Neural progenitor cell (in vitro differentiated cells): ENCODE data around the gene LAP3. TPM values are rescaled to one million over a fixed set of nuclear protein-coding genes. Genes with fewer than 3 reads are reported as not detected.

Experiments used
- DNase-seq: peaks from one replicate; pipeline ENCODE4 v3.0.0-alpha.2; 2016; ENCODE audit warnings: low spot score
- H2AFZ ChIP-seq: fragments of 200-600 bp; sonication (generic); replicated peaks from 2 replicates; pipeline ENCODE4 v1.6.1; 2016; ENCODE audit warnings: antibody characterized with exemption
- H3F3A ChIP-seq: fragments of 200-600 bp; sonication (generic); 2 replicates; pipeline ENCODE4 v1.6.1; 2016; ENCODE audit warnings: antibody characterized with exemption, low read depth
- H3K27ac ChIP-seq: fragments of 200-600 bp; sonication (generic); 2 replicates; pipeline ENCODE4 v1.5.1; 2016; ENCODE audit warnings: mild to moderate bottlenecking
- H3K27me3 ChIP-seq: fragments of 200-600 bp; sonication (generic); 2 replicates; pipeline ENCODE4 v1.6.1; 2016; ENCODE audit warnings: mild to moderate bottlenecking, moderate library complexity
- H3K36me3 ChIP-seq: fragments of 200-600 bp; sonication (generic); 2 replicates; pipeline ENCODE4 v1.5.1; 2016
- H3K4me1 ChIP-seq: fragments of 200-600 bp; sonication (generic); 2 replicates; pipeline ENCODE4 v1.6.1; 2016; ENCODE audit warnings: mixed run types
- H3K4me2 ChIP-seq: fragments of 200-600 bp; sonication (generic); 2 replicates; pipeline ENCODE4 v1.6.1; 2016
- H3K4me3 ChIP-seq: fragments of 200-600 bp; sonication (generic); 2 replicates; pipeline ENCODE4 v1.5.1; 2016
- H3K79me2 ChIP-seq: fragments of 200-600 bp; sonication (generic); 2 replicates; pipeline ENCODE4 v1.6.1; 2016; ENCODE audit warnings: low read depth
- H3K9ac ChIP-seq: fragments of 200-600 bp; sonication (generic); 2 replicates; pipeline ENCODE4 v1.6.1; 2016
- H3K9me3 ChIP-seq: fragments of 200-600 bp; sonication (generic); 2 replicates; pipeline ENCODE4 v1.5.1; 2016; ENCODE audit warnings: low read depth
- H4K20me1 ChIP-seq: fragments of 200-600 bp; sonication (generic); 2 replicates; pipeline ENCODE4 v1.6.1; 2016; ENCODE audit warnings: low read depth
- H3K27ac Mint-ChIP-seq: 3 replicates; pipeline ENCODE4 v1.8.0; 2021; ENCODE audit warnings: mixed read lengths
- H3K27me3 Mint-ChIP-seq: 2 replicates; pipeline ENCODE4 v1.8.0; 2022; ENCODE audit warnings: low read depth, mild to moderate bottlenecking, inconsistent platforms, moderate library complexity, mixed read lengths; ENCODE audit not compliant: insufficient read depth
- H3K36me3 Mint-ChIP-seq: 3 replicates; pipeline ENCODE4 v1.8.0; 2021; ENCODE audit warnings: mixed read lengths
- H3K4me1 Mint-ChIP-seq: 3 replicates; pipeline ENCODE4 v1.8.0; 2021; ENCODE audit warnings: mixed read lengths
- H3K4me3 Mint-ChIP-seq: 3 replicates; pipeline ENCODE4 v1.8.0; 2021; ENCODE audit warnings: mild to moderate bottlenecking, moderate library complexity, mixed read lengths
- H3K9me3 Mint-ChIP-seq: 3 replicates; pipeline ENCODE4 v1.8.0; 2020; ENCODE audit warnings: mixed read lengths
- EZH2 ChIP-seq: fragments of 200-600 bp; sonication (generic); IDR thresholded peaks from 2 replicates; pipeline ENCODE4 v1.6.1; 2017; ENCODE audit warnings: antibody characterized with exemption, mild to moderate bottlenecking, moderate library complexity
- EZH2phosphoT487 ChIP-seq: fragments of 200-600 bp; sonication (generic); IDR thresholded peaks from 2 replicates; pipeline ENCODE4 v1.6.1; 2017; ENCODE audit warnings: antibody characterized with exemption
- total RNA-seq: library from RNA; depleted of rRNA; stranded (reverse); fragments of >200 nt; gene quantifications from 2 replicates; pipeline ENCODE4 v1.2.3, GENCODE V29; 2015; ENCODE audit warnings: low replicate concordance
- TF ChIP-seq, protein P1 (sequence below): fragments of 200-600 bp; sonication (generic); IDR thresholded peaks from 2 replicates; pipeline ENCODE4 v1.5.1; 2017; ENCODE audit warnings: antibody characterized with exemption, mild to moderate bottlenecking

Gene LAP3
- total RNA-seq: 48.3 and 58.3 TPM in 2 replicates

DNA sequence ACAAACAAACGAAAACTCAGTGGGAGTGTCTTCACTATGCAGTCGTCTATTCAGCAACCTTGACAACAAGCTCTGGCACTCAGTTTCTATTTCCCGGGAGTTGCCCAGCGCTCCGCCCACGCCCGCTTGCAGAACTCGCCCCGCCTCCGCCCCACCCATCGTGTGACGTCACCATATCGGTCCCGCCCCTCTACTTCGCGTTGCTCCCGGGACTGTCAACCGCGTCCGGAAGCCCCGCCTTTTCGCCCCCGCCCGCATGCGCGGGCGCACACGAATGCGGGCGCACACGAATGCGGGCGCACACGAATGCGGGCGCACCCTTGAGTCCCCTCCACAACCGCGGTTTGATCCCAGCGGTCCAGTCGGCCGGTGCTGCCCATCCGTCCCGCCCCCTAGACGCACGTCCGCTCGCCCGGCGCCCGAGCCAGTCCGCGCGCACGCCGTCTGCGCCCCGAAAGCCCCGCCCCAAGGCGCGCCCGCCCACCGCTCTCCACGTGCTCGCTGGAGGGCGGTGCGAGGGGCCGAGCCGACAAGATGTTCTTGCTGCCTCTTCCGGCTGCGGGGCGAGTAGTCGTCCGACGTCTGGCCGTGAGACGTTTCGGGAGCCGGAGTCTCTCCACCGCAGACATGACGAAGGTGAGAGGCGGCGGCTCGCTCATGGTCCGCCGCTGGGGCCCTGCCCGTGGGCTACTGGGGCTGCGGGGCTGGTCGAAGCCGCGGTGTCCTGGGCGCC, at the start of gene LAP3:
Gene LAP3, plus strand, starts transcription at position 267 of the 733 bp plus-strand sequence. Its CDS starts 268 bp downstream, at position 535.
- no peak within 1 kb of the TSS for H3K27ac ChIP-seq
- H3K79me2 ChIP-seq: peaks cover 19% of the 10 kb centered on the region
- H2AFZ ChIP-seq: peak within 1 kb of the TSS; percentile 87
- peaks cover 3% of the 10 kb centered on the region for H4K20me1 ChIP-seq
- H3K27me3 ChIP-seq: no peaks in the 10 kb centered on the region
- H3K9ac ChIP-seq: peak within 1 kb of the TSS; percentile 47
- H3K9me3 ChIP-seq: no peaks in the 10 kb centered on the region
- H3K4me3 ChIP-seq: peak within 1 kb of the TSS; percentile 59
- H3K4me3 Mint-ChIP-seq: peak within 1 kb of the TSS; percentile 90
- H3K36me3 Mint-ChIP-seq: peaks cover 2% of the 10 kb centered on the region
- peak within 1 kb of the TSS; percentile 69 for H3K27ac Mint-ChIP-seq
- peak; percentile 98 for DNase-seq
- peaks cover 14% of the 10 kb centered on the region for H3K4me1 Mint-ChIP-seq
- H3K36me3 ChIP-seq: no peaks in the 10 kb centered on the region
- TF ChIP-seq, protein P1, sequence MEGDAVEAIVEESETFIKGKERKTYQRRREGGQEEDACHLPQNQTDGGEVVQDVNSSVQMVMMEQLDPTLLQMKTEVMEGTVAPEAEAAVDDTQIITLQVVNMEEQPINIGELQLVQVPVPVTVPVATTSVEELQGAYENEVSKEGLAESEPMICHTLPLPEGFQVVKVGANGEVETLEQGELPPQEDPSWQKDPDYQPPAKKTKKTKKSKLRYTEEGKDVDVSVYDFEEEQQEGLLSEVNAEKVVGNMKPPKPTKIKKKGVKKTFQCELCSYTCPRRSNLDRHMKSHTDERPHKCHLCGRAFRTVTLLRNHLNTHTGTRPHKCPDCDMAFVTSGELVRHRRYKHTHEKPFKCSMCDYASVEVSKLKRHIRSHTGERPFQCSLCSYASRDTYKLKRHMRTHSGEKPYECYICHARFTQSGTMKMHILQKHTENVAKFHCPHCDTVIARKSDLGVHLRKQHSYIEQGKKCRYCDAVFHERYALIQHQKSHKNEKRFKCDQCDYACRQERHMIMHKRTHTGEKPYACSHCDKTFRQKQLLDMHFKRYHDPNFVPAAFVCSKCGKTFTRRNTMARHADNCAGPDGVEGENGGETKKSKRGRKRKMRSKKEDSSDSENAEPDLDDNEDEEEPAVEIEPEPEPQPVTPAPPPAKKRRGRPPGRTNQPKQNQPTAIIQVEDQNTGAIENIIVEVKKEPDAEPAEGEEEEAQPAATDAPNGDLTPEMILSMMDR: no peak
- TF ChIP-seq EZH2phosphoT487 (no peak), EZH2 (no peak)
- no peaks in the 10 kb centered on the region for H3K9me3 Mint-ChIP-seq
- no peaks in the 10 kb centered on the region for H3K4me1 ChIP-seq
- H3K27me3 Mint-ChIP-seq: peaks cover 5% of the 10 kb centered on the region
- H3K4me2 ChIP-seq: peak within 1 kb of the TSS; percentile 86
- H3F3A ChIP-seq: peaks cover 3% of the 10 kb centered on the region

DNA sequence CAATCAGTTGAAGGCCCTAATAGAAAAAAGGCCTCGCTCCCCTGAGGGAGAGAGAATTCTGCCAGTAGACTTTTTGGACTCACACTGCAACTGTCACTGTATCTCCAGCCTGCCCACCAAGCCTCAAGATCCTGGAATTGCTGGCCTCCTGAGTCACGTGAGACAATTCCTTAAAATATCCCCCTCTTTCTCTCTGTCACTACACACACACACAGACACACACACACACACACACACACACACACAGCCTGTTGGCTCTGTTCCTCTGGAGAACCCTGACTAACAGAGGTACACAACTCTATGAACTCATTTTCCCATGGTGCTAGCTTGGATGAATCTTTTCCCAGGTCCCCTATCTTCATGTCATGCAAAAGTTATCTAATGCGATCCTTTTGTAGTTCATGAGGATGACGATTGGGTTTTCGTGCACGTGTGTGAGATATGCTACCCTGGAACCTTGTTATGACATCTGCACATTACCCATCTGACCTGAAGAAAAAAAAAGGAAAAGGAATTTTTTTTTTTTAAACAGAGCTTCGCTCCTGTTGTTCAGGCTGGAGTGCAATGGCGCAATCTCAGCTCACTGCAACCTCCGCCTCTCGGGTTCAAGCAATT, 48.3 kb upstream of the LAP3 start:
- no peaks in the 10 kb centered on the region for H3F3A ChIP-seq
- H3K9ac ChIP-seq: no peak overlapping the region
- peaks cover 11% of the 10 kb centered on the region for H3K27me3 Mint-ChIP-seq
- H3K79me2 ChIP-seq: no peaks in the 10 kb centered on the region
- H2AFZ ChIP-seq: no peak overlapping the region
- no peak overlapping the region for H3K4me3 ChIP-seq
- H3K4me2 ChIP-seq: no peak overlapping the region
- no peak overlapping the region for H3K4me3 Mint-ChIP-seq
- no peak overlapping the region for H3K27ac ChIP-seq
- H3K9me3 ChIP-seq: no peaks in the 10 kb centered on the region
- no peak for DNase-seq
- no peaks in the 10 kb centered on the region for H3K9me3 Mint-ChIP-seq
- H3K36me3 ChIP-seq: no peaks in the 10 kb centered on the region
- H3K36me3 Mint-ChIP-seq: no peaks in the 10 kb centered on the region
- H3K4me1 ChIP-seq: no peaks in the 10 kb centered on the region
- no peak for TF ChIP-seq EZH2phosphoT487
- TF ChIP-seq EZH2: no peak
- TF ChIP-seq, protein P1: no peak
- no peak overlapping the region for H3K27ac Mint-ChIP-seq
- H3K27me3 ChIP-seq: no peaks in the 10 kb centered on the region
- H4K20me1 ChIP-seq: no peaks in the 10 kb centered on the region
- H3K4me1 Mint-ChIP-seq: no peaks in the 10 kb centered on the region

DNA sequence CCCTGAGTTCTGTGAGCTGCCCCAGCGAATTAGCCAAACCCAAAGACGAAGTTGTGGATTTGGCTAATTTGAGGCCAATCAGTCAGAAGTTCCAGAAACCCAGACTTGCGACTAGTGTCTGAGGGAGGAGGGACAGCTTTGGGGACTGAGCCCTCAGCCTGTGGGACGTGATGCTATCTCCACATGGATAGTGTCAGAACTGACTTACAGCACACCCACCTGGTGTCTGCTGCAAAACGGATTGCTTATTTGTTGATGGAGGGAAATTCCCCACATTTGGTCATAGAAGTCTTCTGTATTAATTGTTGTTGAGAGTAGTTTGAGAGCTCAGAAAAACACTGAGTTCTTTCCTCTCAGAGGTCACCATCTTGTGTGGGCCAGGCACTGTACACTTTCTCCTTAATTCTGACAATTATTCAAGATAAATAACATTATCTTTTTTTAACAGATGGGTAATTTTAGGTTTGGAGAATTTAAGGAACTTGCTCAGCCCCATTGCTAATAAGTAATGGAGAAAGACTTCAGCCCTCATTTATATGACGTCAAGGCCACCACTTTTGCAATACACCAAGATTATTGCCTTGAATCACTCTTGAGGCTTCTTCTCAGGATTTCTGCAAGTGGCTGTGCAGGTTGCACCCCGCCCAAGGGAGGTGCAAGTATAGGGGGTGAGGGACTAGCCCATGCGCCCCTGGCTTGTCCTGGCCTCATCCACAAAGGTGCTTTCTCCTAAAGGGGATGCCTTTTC, 45.3 kb upstream of the LAP3 start:
- H3F3A ChIP-seq: no peaks in the 10 kb centered on the region
- H2AFZ ChIP-seq: no peak overlapping the region
- H3K9me3 ChIP-seq: no peaks in the 10 kb centered on the region
- no peak overlapping the region for H3K9ac ChIP-seq
- no peaks in the 10 kb centered on the region for H3K4me1 ChIP-seq
- Mint-ChIP-seq H3K27me3 (peaks cover 11% of the 10 kb centered on the region), H3K36me3 (no peaks in the 10 kb centered on the region), H3K4me1 (no peaks in the 10 kb centered on the region), H3K27ac (no peak overlapping the region), H3K4me3 (no peak overlapping the region), H3K9me3 (no peaks in the 10 kb centered on the region)
- no peaks in the 10 kb centered on the region for H4K20me1 ChIP-seq
- H3K4me3 ChIP-seq: no peak overlapping the region
- H3K79me2 ChIP-seq: no peaks in the 10 kb centered on the region
- H3K27ac ChIP-seq: no peak overlapping the region
- TF ChIP-seq, protein P1: no peak
- TF ChIP-seq EZH2phosphoT487 (no peak), EZH2 (no peak)
- no peak overlapping the region for H3K4me2 ChIP-seq
- H3K27me3 ChIP-seq: no peaks in the 10 kb centered on the region
- no peaks in the 10 kb centered on the region for H3K36me3 ChIP-seq
- no peak for DNase-seq
